Left lobe of liver (tissue), 2 donors: ENCODE measurements around the gene LAMB2. TPM values are rescaled to one million over a fixed set of nuclear protein-coding genes. Genes with fewer than 3 reads are reported as not detected.
A peak's percentile ranks its signal among the peaks of the same experiment; 100 is the strongest.

Source experiments
- ATAC-seq: fragments of 200-7000 bp; cut with Tn5 transposase; one replicate; pipeline ENCODE4 v1.9.1; 2020; ENCODE audit warnings: mild to moderate bottlenecking, moderate library complexity
- DNase-seq: peaks from one replicate; pipeline ENCODE4 v3.0.0-alpha.2; 2020; ENCODE audit warnings: low spot score
- total RNA-seq: library from RNA; stranded (reverse); gene quantifications from one replicate; pipeline ENCODE4 v1.2.1, GENCODE V29; 2021
- donor health status: DM: no; HTN: no; CAD: no; lungs with moderate emphysema.
- donor health status: DM: no; HTN: yes; CAD: no.

Gene LAMB2
- total RNA-seq = 172 TPM

DNA sequence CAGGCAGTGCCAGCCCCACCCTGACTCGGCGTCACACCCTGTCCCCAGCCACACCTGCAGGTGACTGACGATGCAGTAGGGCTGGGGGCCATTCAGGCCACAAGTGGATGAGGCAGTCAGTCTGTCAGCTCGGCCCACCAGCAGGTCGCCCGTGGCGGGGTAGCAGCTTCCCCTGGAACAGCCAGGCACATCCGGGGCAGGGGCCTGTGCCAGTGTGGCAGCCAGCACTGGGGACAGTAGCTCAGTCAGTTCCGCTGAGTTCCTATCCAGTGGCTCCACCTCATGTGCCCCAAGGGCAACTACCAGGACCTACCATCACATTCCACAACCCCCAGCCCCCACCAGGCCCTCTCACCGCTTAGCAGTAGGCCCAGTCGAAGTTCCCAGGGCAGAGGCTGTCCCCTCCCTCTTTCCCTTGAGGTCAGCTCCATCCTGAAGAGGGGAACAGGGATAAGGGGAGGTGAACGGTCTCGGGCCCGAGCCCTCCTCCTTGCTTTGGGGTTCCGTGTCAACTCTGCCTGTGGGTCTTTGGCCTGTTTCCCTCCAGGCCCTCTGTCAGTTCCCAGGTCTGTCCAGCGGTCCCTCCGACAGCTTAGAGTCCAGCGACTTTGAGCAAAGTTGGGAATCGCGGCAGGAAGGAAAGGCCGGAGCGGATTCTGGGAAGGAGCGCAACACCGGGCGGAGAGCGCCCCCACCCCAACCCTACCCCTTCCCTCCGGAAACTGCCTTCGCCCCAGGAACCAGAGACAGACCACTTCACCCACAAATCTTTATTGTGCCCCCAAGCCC is at the start of gene LAMB2:
Gene LAMB2, minus strand, starts transcription at position 614 of the 789 bp plus-strand sequence. Its CDS starts 183 bp downstream, at position 431.
- ATAC-seq = peak; percentile 77
- DNase-seq = peak; percentile 80

DNA sequence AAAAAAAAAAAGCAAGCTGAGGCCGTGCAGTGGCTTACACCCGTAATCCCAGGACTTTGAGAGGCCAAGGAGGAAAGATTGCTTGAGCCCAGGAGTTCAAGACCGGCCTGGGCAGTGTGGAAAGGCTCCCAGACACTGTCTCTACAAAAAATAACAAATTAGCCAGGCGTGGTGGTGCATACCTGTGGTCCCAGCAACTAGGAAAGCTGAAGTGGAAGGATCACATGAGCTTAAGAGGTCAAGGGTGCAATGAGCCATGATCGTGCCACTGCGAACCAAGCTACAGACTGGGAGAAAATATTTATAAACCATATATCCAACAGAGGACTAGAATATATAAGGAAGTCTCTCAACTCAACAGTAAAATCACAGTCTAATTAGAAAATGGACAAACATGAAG is 48.5 kb upstream of the LAMB2 start:
- DNase-seq (no peak), ATAC-seq (no peak)

DNA sequence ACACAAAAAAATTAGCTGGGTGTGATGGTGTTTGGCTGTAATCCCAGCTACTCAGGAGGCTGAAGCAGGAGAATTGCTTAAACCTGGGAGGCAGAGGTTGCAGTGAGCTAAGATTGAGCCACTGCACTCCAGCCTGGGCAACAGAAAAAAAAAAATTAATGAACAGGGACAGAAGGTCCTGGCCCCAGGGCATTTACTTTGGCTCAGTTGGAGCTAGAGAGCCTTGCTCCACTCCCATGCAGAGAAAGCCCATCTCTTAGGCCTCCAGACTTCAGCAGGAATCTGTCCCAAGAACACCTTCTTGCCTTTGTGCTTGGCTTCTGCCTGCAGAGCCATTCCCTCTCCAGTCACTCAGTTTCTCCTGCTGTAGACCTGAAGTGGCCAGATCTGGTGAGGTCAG is 47.3 kb upstream of the LAMB2 start:
- DNase-seq (no peak), ATAC-seq (no peak)

DNA sequence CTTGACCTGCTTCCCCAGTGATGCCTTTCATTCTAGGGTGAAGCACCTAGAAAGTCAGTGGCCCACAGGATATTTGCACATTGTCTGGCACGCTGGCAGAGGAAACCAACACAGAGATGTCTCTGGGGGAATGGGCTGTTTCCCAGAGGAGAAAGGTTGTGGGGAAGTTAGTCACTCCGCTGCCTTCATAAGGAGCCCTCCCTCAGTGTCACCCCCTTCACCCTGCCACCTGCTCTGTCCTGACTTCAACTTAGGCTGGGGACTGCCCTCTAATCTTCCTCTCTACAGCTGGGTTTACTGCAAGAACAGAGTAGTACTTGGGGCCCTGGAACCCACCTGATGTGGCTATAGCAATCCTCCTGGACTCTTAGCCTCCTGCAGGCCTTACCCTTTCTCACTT is 44.2 kb upstream of the LAMB2 start:
- no peak for DNase-seq
- ATAC-seq = no peak

DNA sequence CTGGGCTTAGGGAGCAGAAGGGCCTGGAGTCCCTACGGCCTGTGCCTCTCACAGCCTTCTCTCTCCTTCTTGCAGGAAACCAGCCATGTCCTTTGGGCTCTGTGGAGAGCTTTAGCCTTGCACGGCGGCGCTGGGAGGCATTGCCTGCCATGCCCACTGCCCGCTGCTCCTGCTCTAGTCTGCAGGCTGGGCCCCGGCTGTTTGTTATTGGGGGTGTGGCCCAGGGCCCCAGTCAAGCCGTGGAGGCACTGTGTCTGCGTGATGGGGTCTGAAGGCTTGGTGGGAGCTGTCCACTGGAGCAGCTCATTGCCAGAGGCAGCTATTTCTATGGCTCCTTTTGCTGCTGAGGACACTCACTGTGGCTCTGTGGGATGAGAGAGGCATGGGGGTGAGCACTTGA is 42.7 kb upstream of the LAMB2 start:
- ATAC-seq = no peak
- no peak for DNase-seq

DNA sequence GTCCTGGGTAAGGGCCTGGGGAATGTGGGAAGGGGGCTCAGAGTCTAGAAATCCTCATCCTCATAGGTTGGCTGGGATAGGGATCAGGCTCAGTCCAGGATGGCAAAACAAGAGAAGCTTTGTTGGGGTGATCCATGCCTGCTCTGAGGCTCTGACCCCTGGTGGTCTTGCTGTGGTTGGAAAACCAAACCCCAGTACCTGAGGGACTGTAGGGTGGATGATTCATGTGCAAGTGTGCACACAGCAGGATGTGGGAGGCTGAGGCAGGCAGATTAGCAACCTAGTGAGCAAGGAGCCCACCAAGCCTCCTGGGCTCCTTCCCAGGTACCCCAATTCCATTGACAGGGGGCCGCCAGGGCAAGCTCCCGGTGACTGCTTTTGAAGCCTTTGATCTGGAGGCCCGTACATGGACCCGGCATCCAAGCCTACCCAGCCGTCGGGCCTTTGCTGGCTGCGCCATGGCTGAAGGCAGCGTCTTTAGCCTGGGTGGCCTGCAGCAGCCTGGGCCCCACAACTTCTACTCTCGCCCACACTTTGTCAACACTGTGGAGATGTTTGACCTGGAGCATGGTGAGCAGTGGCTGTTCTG is 41.6 kb upstream of the LAMB2 start:
- ATAC-seq (no peak), DNase-seq (no peak)

DNA sequence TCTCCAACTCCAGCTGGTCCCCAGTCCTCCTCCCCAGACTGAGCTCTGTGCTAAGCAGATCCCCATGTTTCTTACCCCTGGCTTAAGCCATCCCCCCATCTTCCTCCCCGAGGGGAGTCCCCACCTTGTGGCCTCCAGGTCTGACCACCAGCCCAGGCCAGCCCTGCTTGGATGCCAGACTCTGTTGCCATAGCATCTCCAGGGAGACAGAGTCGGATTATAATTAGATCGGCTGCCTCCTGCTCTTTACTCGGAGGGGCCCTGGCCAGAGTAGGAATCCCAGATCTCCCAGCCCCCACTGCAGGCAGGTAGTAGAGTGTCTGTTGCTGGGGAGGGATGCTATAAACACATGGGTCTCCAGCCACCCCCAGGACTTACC is 40.9 kb upstream of the LAMB2 start:
- ATAC-seq (no peak), DNase-seq (no peak)

DNA sequence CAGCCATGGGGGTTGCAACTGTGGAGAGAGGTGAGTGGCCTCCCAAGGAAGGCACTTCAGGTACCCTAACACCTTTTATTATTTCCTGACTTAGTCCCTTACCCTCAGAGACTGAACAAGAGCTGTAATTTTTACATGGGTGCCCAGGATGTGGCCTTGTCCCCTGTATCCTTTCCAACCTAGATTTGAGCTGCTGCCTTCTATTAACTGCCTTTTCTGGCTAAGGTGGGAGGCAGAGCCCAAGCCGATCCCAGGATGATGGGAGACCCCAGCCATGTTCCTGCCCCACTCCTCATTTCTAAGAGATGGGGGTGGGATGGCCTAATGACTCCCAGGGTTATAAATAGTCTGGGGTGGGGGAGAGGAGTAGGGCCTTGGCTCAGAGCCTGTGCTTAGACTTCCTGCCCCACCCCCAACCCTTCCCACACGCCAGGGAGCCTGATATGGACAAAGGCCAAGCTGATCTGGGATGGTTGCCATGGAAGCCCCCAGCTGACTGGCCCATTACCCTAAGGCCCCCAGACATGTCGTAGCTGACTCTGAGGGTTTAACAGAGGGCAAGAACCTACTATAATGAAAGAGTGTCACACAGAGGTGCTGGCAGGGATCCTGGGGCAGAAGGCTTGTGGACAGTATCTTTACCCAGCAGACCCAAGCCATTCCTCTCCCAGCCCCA is 40.4 kb upstream of the LAMB2 start:
- DNase-seq = peak; percentile 68
- peak; percentile 5 for ATAC-seq

DNA sequence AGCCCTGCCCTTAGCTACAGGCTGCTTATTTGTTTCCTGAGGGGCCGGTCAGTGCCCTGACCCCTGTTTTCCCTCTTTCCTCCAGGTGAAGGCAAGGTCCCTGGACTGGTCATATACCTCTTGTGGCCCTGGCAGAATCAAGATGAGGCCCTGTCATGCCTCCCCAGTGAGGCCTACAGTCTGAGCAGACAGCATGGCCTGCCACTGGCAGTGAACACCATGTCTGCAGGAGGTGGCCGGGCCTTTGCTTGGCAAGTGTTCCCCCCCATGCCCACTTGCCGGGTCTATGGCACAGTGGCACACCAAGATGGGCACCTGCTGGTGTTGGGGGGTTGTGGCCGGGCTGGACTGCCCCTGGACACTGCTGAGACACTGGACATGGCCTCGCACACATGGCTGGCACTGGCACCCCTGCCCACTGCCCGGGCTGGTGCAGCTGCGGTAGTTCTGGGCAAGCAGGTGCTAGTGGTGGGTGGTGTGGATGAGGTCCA is 39.7 kb upstream of the LAMB2 start:
- no peak for ATAC-seq
- no peak for DNase-seq

DNA sequence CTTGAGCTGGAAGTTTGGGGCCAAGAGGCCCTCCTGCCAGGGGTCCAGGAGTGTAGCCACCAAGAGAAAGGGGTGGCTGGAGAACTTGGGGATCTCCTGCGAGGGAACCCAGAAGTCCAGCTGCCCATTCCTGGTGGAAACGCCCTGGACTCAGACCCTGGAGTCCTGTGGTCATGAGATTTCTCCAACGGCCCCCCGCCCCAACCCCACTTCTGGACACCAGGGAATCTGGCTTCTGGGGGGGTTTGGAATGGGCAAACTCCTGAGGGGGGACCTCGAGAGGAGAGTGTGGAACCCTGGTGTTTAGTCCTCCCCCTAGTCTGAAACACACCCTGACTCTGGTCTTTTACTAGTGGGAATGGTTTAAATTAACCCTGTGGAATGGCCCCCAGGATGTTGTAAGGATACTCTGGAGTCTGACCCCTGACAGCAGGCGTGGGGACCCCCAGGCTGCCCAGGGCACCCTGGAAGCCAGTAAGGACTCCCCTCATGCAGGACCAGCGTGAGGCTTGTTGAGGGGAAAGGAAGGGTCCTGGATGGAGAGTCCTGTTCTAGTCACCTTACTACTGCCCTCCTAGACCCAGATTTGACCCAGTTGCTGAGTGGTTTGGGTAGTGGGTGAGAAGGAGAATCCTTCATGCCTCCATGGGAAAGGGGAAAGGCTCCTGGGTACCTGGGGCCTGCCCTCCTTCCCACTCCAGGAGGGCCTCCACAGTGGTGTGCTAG is 39.1 kb upstream of the LAMB2 start:
- no peak for ATAC-seq
- no peak for DNase-seq

DNA sequence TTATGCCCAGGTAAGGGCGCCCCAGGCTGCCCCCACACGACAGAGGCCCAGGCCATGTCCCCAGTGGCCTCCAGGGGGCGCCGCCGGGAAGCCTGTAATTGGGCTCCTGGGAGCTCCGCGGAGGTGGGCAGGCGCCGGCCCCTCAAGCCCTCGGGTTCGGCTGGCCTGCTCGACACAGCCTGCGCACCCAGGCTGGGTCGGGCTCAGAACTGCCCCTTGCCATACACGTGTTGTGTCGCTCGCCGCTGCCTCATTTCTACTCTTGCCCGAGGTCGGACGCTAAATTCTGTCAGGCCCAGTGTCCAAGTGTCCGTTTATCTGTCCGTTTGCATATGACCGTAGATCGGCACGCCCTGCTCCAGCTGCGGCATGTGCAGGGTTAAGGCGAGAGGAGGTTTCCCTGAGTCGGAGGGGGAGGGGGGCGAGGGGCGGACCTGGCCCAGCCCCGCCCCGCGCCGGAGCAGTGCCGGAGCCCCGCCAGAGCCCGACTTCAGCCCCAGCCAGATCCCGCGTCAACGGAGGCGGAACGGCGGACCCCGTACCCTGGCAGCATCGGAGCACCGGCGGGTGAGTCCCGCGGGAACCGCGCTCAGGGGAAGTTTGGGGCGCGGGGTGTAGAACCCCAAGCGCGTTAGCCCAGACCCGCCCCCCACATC is 38.4 kb upstream of the LAMB2 start, which contains the start of gene KLHDC8B:
Gene KLHDC8B, plus strand, starts transcription at position 480 of the 656 bp plus-strand sequence. CDS start 1,172 bp downstream, outside the sequence.
- ATAC-seq (peak; percentile 89), DNase-seq (peak; percentile 86)

DNA sequence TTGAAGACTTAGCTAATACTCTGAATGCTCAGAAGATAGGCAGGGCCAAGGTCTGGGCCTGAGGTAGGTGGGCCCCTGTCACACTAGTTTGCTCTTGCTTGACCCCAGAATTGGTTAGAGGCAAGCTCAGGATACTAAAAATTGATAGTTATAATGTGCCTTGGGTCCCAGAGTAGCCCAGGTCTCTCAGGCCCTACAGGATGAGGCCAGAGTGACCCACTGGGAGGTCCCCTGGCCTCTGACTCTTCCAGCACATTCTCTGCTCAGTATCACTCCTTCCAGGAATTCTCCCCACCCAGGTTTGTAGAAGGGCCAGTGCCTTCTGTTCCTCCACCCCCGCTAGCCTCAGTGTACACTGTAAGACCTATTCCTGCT is 37.9 kb upstream of the LAMB2 start:
- ATAC-seq (no peak), DNase-seq (no peak)

DNA sequence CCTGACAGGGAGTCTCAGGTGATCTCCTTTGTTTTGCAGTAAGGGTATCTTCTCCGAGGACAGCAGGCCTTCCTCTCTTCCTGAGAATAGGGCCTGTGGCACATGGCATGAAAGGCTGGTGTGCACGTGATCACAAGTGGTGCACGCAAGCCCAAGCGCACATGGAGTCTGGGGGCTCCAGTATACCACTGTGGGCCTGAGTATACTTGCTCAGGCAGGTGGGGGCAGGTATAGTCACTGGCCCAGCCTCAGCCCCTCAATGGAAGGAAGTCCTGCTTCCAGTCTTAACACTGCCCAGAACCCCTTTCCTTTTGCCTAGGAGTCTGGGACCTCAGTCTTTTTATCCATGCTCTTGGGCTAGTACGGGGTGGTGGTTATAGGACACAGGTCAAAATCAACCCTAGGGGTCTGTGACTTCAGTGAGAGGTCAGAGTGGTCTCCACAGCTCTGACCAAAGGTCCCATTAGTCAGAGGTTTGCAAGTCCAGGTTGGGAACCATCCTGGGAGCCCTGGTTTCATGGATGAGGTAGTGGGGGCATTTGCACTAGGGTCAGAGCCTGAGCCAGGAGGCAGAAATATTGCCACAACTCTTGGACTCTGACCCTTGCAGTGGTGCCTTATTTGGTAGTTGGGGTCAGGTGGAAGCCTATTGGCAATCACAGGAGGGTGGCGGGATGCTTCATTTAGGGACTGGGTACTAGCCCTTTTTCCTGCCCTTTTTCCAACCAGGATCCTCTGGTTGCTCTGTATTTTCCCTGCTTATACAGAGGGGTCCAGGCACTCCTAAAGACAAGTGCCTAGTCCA is 34.1 kb upstream of the LAMB2 start:
- ATAC-seq (peak; percentile 59), DNase-seq (peak; percentile 70)

DNA sequence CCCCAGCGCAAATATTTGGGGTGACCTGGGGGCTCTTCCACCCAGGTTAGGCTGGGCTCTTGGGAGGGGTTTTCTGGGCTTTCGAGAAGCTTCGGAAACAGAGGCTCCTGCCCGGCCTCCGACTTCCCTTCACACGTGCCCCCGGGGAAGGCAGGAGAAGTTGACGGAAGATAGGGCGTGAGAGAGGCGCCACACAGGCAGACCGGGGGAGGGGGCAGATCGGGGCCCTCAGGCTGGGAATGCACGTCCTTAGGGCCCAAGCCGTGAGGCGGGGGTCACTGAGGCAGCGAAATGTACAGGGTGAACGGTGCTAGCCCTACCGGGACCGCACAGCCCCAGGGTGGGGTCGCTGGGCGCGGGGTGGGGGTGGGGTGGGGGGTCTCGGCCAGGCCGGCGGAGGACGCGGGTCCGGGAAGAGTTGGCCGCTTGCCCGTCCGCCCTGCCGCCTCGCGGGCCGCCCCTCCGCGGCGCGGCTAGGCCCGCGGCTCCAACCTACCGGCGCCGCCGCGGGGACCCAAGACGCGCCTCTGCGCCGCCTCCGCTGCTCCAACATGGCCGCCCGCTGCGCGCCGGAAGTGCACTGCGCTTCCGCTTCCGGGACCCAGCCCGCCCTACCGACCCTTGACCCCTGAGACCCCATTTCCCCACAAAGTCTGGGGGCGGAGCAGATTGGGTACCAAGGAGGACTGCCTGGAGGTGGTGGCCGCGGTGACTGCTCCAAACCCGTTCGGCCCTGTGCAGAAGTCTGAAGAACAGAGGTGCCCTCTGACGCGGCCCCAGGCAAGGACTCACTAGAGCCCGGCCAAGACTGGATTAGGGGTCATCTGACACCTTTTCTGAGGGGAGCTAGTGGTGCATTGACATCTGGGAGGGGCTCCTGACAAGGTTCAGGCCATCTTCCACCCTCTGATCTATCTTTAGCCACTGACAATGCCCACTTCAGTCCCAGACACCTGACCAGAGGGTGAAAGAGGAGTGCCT is 33.2 kb upstream of the LAMB2 start, which contains the start of gene CCDC71:
Gene CCDC71, minus strand, starts transcription at position 561 of the 981 bp plus-strand sequence. CDS start 2,123 bp downstream, outside the sequence.
- DNase-seq = peak; percentile 72

DNA sequence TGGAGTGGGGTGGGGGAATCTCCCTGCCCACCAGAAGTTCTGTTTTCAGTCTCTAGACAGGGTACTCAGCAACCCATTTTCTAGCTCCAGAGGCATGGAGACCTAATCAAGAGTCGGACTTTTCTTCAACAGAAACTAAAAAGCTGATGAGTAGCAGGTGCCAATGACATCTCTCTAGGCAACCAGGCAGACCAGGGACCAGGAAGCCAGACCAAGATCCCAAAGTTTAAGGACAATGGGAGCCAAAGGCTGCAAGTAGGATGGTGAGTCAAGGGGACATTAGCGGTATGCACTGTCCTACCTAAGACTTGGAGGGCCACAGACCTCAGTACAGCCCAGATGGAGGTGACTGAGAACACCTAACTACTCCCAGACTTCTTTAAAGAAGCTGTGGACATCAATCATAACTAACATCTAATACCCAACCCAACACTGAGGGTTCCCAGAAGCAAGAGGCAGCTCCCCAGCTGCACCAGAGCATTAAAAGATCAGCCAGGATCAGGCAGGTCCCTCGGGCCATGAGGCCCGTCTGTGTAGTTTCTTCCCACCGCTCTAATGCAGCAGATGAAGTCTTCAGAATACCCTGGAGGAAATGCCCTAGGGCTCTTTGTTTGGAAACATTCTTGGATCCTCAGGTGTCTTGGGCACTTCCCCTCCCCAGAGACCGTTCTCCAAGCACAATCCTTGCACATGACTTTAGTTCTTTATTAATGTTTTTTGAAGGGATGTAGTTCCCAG is 32.3 kb upstream of the LAMB2 start:
- DNase-seq = no peak
- no peak for ATAC-seq

More for the DNA sequence above, 33.2 kb upstream of the LAMB2 start, which contains the start of gene CCDC71:
- ATAC-seq = peak; percentile 77

DNA sequence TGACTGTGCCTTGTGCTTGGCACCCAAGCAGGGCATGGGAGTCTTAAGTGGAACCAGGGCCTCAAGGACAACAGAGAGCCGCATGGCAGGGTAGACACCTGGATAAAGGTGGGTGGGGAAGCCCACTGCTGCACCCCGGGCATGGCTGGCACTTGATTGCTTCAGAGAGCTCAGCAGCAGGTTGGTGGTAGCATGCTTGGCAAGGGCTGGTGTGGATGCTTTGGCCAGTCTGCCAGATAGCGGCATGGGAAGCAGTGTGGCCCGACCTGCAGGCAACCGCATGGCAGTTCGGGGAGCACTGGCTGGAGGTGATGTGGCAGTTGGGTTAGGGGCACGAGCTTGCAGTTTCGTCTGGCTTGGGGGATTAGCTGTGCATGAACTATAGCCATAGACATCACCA is 30.8 kb upstream of the LAMB2 start:
- ATAC-seq = no peak
- no peak for DNase-seq

DNA sequence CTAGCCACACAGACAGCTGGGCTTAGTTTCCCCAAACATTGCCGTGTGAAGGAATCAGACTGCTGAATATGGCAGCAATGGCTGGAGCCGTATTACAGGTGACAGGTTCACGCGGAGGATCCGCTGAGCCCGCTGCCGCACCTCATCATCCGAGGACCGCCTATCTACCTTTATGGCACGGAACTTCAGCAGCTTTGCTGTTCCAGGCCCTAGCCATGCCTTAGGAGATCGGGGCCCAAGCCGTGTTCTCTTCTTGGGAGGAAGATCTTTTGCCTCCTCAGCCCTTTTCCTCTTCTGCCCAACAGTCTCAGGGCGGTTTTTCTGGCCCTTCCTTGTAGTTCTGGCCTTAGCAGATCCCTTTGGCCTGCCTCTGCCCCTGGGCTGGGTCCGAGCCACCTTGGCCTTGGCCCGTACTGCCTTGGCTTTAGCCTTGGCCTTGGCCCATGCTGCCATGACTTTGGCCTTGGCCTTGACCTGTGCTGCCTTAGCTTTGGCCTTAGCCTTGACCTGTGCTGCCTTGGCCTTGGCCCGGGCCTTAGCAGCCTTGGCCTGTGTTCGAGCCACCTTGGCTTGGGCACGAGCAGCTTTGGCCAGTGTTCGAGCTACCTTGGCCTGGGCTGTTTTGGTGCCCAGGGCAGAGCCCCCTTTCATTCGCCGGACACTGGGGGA is 30.0 kb upstream of the LAMB2 start:
- ATAC-seq (no peak), DNase-seq (no peak)
